RWPE2 (cell line): ENCODE results near the gene CLMP.
A peak's percentile ranks its signal among the peaks of the same experiment; 100 is the strongest.

Source experiments
- ATAC-seq: fragments of 200-7000 bp; cut with Tn5 transposase; 3 replicates; pipeline ENCODE4 v1.9.1; 2021; ENCODE audit warnings: low read depth
- DNase-seq: peaks from one replicate; pipeline ENCODE4 v3.0.0-alpha.2; 2020; ENCODE audit warnings: low spot score
- H3K27ac ChIP-seq: fragments of 450-650 bp; 2 replicates; pipeline ENCODE4 v1.5.1; 2017; ENCODE audit warnings: mild to moderate bottlenecking; ENCODE audit not compliant: poor library complexity, severe bottlenecking
- H3K27me3 ChIP-seq: fragments of 250-450 bp; sonication (Bioruptor Pico); 2 replicates; pipeline ENCODE4 v1.5.1; 2021; ENCODE audit warnings: mild to moderate bottlenecking, moderate library complexity; ENCODE audit not compliant: insufficient read depth, poor library complexity, severe bottlenecking
- H3K36me3 ChIP-seq: fragments of 250-450 bp; sonication (Bioruptor Pico); 2 replicates; pipeline ENCODE4 v1.5.1; 2020; ENCODE audit warnings: low read depth, mild to moderate bottlenecking, moderate library complexity
- H3K4me1 ChIP-seq: fragments of 250-450 bp; sonication (Bioruptor Pico); 2 replicates; pipeline ENCODE4 v1.5.1; 2021; ENCODE audit warnings: mild to moderate bottlenecking, moderate library complexity; ENCODE audit not compliant: insufficient read depth, poor library complexity, severe bottlenecking
- H3K4me3 ChIP-seq: fragments of 250-450 bp; sonication (Bioruptor Pico); 2 replicates; pipeline ENCODE4 v1.5.1; 2021; ENCODE audit warnings: mild to moderate bottlenecking, moderate library complexity; ENCODE audit not compliant: severe bottlenecking
- H3K9me3 ChIP-seq: fragments of 250-450 bp; sonication (Bioruptor Pico); 2 replicates; pipeline ENCODE4 v1.5.1; 2021; ENCODE audit warnings: mild to moderate bottlenecking, moderate library complexity; ENCODE audit not compliant: severe bottlenecking
- CTCF ChIP-seq: fragments of 450-650 bp; IDR thresholded peaks from one replicate; pipeline ENCODE4 v1.5.1; 2017; ENCODE audit warnings: mild to moderate bottlenecking, moderate library complexity; ENCODE audit not compliant: poor library complexity, severe bottlenecking

CLMP gene

GRCh38 chr11:123164732-123165450, 30.2 kb downstream of the CLMP start:
- TF ChIP-seq CTCF, result no peak
- H3K4me3 ChIP-seq, result no peak overlapping the region
- no peak overlapping the region for H3K27ac ChIP-seq
- no peaks in the 10 kb centered on the region; the same call in 1 of the 2 replicates for H3K36me3 ChIP-seq
- no peaks in the 10 kb centered on the region for H3K27me3 ChIP-seq
- H3K9me3 ChIP-seq, result no peaks in the 10 kb centered on the region
- no peak for ATAC-seq
- no peak for DNase-seq
- H3K4me1 ChIP-seq, result peaks cover 5% of the 10 kb centered on the region

- ATAC-seq, result no peak
- no peak overlapping the region for H3K27ac ChIP-seq
Observed at GRCh38 chr11:123163621-123164020, 31.4 kb downstream of the CLMP start.

GRCh38 chr11:123161376-123162030, 33.5 kb downstream of the CLMP start:
- no peak for DNase-seq
- Histone ChIP-seq H3K27me3 (no peaks in the 10 kb centered on the region), H3K27ac (peak overlapping the region; percentile 7), H3K9me3 (no peaks in the 10 kb centered on the region), H3K36me3 (no peaks in the 10 kb centered on the region; the same call in 1 of the 2 replicates), H3K4me1 (peaks cover 22% of the 10 kb centered on the region), H3K4me3 (no peak overlapping the region)
- no peak for TF ChIP-seq CTCF
- no peak for ATAC-seq

More at GRCh38 chr11:123163621-123164020, 31.4 kb downstream of the CLMP start:
- H3K9me3 ChIP-seq, result no peaks in the 10 kb centered on the region
- H3K27me3 ChIP-seq, result no peaks in the 10 kb centered on the region
- H3K4me1 ChIP-seq, result peaks cover 17% of the 10 kb centered on the region
- no peak for DNase-seq
- no peak for TF ChIP-seq CTCF
- no peak overlapping the region for H3K4me3 ChIP-seq
- no peaks in the 10 kb centered on the region; the same call in 1 of the 2 replicates for H3K36me3 ChIP-seq

GRCh38 chr11:123159183-123159857, 35.7 kb downstream of the CLMP start:
- ATAC-seq, result peak; percentile 21; the same call in 1 of the 3 replicates
- no peak for DNase-seq

More at GRCh38 chr11:123159183-123159857, 35.7 kb downstream of the CLMP start:
- Histone ChIP-seq H3K27ac (peak overlapping the region; percentile 21), H3K9me3 (no peaks in the 10 kb centered on the region), H3K36me3 (peaks cover 5% of the 10 kb centered on the region), H3K27me3 (no peaks in the 10 kb centered on the region), H3K4me3 (no peak overlapping the region), H3K4me1 (peaks cover 22% of the 10 kb centered on the region)
- TF ChIP-seq CTCF, result no peak
